Astrocyte (in vitro differentiated cells and primary cell): ENCODE measurements around the gene BIRC6. TPM values are rescaled to one million over a fixed set of nuclear protein-coding genes. Genes with fewer than 3 reads are reported as not detected.
A peak's percentile ranks its signal among the peaks of the same experiment; 100 is the strongest.

Source experiments
- DNase-seq: peaks from one replicate; pipeline ENCODE4 v3.0.0-alpha.2; 2010; ENCODE audit warnings: low read depth
- FAIRE-seq: peaks from 2 replicates; lab custom pipeline; 2011; peaks lifted over from hg19 to GRCh38; lab: Jason Lieb, UNC
- H2AFZ ChIP-seq: 2 replicates; pipeline ENCODE4 v1.6.0; 2012; ENCODE audit warnings: low read depth, low read length, inconsistent platforms
- H3K27ac ChIP-seq: 2 replicates; pipeline ENCODE4 v1.5.1; 2011; ENCODE audit warnings: low read depth, low read length, inconsistent platforms
- H3K27me3 ChIP-seq: 2 replicates; pipeline ENCODE4 v1.6.0; 2011; ENCODE audit warnings: low read length, inconsistent platforms; ENCODE audit not compliant: insufficient read depth
- H3K36me3 ChIP-seq: 2 replicates; pipeline ENCODE4 v1.5.1; 2011; ENCODE audit warnings: low read length, inconsistent platforms; ENCODE audit not compliant: insufficient read depth
- H3K4me1 ChIP-seq: 2 replicates; pipeline ENCODE4 v1.5.1; 2011; ENCODE audit warnings: low read length, inconsistent platforms; ENCODE audit not compliant: insufficient read depth
- H3K4me2 ChIP-seq: 2 replicates; pipeline ENCODE4 v1.6.0; 2012; ENCODE audit warnings: low read length, inconsistent platforms
- H3K4me3 ChIP-seq: 2 replicates; pipeline ENCODE4 v1.5.1; 2011; ENCODE audit warnings: low read depth, mild to moderate bottlenecking, low read length, inconsistent platforms; ENCODE audit not compliant: insufficient read depth
- H3K79me2 ChIP-seq: 2 replicates; pipeline ENCODE4 v1.6.0; 2012; ENCODE audit warnings: mild to moderate bottlenecking, low read length, inconsistent platforms; ENCODE audit not compliant: insufficient read depth
- H3K9ac ChIP-seq: 2 replicates; pipeline ENCODE4 v1.6.0; 2012; ENCODE audit warnings: mild to moderate bottlenecking, low read length, inconsistent platforms
- H3K9me3 ChIP-seq: 2 replicates; pipeline ENCODE4 v1.5.1; 2012; ENCODE audit warnings: low read depth, mild to moderate bottlenecking, low read length, inconsistent platforms; ENCODE audit not compliant: insufficient read depth
- H4K20me1 ChIP-seq: 2 replicates; pipeline ENCODE4 v1.6.0; 2012; ENCODE audit warnings: low read length, inconsistent platforms; ENCODE audit not compliant: insufficient read depth
- H3K27ac Mint-ChIP-seq: one replicate; pipeline ENCODE4 v1.8.0; 2021; ENCODE audit warnings: mild to moderate bottlenecking, mixed read lengths; ENCODE audit not compliant: unreplicated experiment
- H3K27me3 Mint-ChIP-seq: one replicate; pipeline ENCODE4 v1.8.0; 2021; ENCODE audit warnings: low read depth, mixed read lengths; ENCODE audit not compliant: unreplicated experiment
- H3K36me3 Mint-ChIP-seq: one replicate; pipeline ENCODE4 v1.8.0; 2021; ENCODE audit warnings: low read depth, mixed read lengths; ENCODE audit not compliant: unreplicated experiment
- H3K4me1 Mint-ChIP-seq: one replicate; pipeline ENCODE4 v1.8.0; 2021; ENCODE audit warnings: low read depth, mixed read lengths; ENCODE audit not compliant: unreplicated experiment
- H3K4me3 Mint-ChIP-seq: one replicate; pipeline ENCODE4 v1.8.0; 2021; ENCODE audit warnings: mild to moderate bottlenecking, moderate library complexity, mixed read lengths; ENCODE audit not compliant: unreplicated experiment
- H3K9me3 Mint-ChIP-seq: one replicate; pipeline ENCODE4 v1.8.0; 2021; ENCODE audit warnings: mild to moderate bottlenecking, mixed read lengths; ENCODE audit not compliant: unreplicated experiment
- EZH2 ChIP-seq: IDR thresholded peaks from 2 replicates; pipeline ENCODE4 v1.6.1; 2012; ENCODE audit warnings: mild to moderate bottlenecking, low read length, inconsistent platforms; ENCODE audit not compliant: insufficient read depth
- microRNA-seq: library from miRNA; unstranded; fragments of <30 nt; microRNA quantifications from one replicate; pipeline ENCODE4 v1.2.0, GENCODE V29; 2020
- total RNA-seq: library from RNA; stranded (reverse); gene quantifications from 2 replicates; pipeline ENCODE4 v1.2.1, GENCODE V29; 2021
- TF ChIP-seq, protein P1 (sequence below): IDR thresholded peaks from 2 replicates; pipeline ENCODE4 v1.5.1; 2011; ENCODE audit warnings: low read depth, mild to moderate bottlenecking, inconsistent platforms, low read length, moderate library complexity; ENCODE audit not compliant: insufficient read depth

Gene BIRC6
- total RNA-seq, 1 donor from 2014 or later: 86.1 TPM

DNA sequence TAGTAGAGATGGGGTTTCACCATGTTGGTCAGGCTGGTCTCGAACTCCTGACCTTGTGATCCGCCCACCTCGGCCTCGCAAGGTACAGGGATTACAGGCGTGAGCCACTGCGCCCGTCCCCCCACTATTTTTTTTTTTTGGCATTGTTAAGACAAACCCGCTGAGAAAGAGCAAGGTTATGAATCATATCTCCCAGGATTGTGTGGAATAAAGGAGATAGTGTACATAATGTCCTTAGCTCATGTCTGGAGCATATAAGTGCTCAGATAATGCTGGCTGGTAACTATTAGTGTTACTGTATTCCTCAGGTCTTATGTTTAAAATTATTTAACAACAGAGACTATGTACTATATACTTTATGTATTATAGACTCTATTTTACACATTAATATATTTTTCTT lies 307.0 kb downstream of the BIRC6 start:
- Mint-ChIP-seq H3K27ac (no peak overlapping the region), H3K27me3 (no peaks in the 10 kb centered on the region), H3K9me3 (no peaks in the 10 kb centered on the region), H3K36me3 (peaks cover 11% of the 10 kb centered on the region), H3K4me3 (no peak overlapping the region), H3K4me1 (no peaks in the 10 kb centered on the region)
- Histone ChIP-seq H3K27ac (no peak overlapping the region), H3K4me2 (no peak overlapping the region), H3K9ac (no peak overlapping the region), H3K4me1 (no peaks in the 10 kb centered on the region), H3K9me3 (no peaks in the 10 kb centered on the region), H4K20me1 (no peaks in the 10 kb centered on the region), H2AFZ (no peak overlapping the region), H3K36me3 (peaks cover 4% of the 10 kb centered on the region), H3K79me2 (no peaks in the 10 kb centered on the region), H3K4me3 (no peak overlapping the region), H3K27me3 (no peaks in the 10 kb centered on the region)
- no peak for FAIRE-seq
- TF ChIP-seq, protein P1, sequence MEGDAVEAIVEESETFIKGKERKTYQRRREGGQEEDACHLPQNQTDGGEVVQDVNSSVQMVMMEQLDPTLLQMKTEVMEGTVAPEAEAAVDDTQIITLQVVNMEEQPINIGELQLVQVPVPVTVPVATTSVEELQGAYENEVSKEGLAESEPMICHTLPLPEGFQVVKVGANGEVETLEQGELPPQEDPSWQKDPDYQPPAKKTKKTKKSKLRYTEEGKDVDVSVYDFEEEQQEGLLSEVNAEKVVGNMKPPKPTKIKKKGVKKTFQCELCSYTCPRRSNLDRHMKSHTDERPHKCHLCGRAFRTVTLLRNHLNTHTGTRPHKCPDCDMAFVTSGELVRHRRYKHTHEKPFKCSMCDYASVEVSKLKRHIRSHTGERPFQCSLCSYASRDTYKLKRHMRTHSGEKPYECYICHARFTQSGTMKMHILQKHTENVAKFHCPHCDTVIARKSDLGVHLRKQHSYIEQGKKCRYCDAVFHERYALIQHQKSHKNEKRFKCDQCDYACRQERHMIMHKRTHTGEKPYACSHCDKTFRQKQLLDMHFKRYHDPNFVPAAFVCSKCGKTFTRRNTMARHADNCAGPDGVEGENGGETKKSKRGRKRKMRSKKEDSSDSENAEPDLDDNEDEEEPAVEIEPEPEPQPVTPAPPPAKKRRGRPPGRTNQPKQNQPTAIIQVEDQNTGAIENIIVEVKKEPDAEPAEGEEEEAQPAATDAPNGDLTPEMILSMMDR: no peak
- TF ChIP-seq EZH2: no peak
- DNase-seq: peak; percentile 23

DNA sequence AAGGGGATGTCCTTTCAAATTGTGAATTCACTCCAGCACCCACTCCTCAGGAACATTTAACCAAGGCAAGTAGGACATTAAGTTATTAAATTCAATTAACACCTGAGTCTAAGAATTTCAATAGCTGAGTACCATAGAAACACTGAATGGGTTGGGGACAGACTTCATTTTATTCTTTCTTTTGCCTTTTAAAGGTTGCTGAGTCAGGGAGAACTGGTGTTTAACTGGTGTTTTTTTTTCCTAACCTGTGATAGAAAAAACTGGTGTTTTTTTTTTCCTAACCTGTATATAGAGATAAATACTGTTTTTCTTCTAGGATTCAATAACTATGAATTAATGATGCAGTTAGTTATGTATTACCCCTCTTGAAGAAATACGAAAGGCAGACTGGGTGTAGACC lies 309.9 kb downstream of the BIRC6 start:
- Histone ChIP-seq H2AFZ (no peak overlapping the region), H3K9ac (no peak overlapping the region), H3K27ac (no peak overlapping the region), H3K36me3 (peaks cover 4% of the 10 kb centered on the region), H4K20me1 (no peaks in the 10 kb centered on the region), H3K4me2 (no peak overlapping the region), H3K27me3 (no peaks in the 10 kb centered on the region), H3K9me3 (no peaks in the 10 kb centered on the region), H3K4me1 (no peaks in the 10 kb centered on the region), H3K79me2 (no peaks in the 10 kb centered on the region), H3K4me3 (no peak overlapping the region)
- Mint-ChIP-seq H3K9me3 (no peaks in the 10 kb centered on the region), H3K4me3 (no peak overlapping the region), H3K27me3 (no peaks in the 10 kb centered on the region), H3K27ac (no peak overlapping the region), H3K36me3 (peaks cover 4% of the 10 kb centered on the region), H3K4me1 (no peaks in the 10 kb centered on the region)
- no peak for DNase-seq
- TF ChIP-seq EZH2: no peak
- TF ChIP-seq, protein P1: no peak
- no peak for FAIRE-seq

DNA sequence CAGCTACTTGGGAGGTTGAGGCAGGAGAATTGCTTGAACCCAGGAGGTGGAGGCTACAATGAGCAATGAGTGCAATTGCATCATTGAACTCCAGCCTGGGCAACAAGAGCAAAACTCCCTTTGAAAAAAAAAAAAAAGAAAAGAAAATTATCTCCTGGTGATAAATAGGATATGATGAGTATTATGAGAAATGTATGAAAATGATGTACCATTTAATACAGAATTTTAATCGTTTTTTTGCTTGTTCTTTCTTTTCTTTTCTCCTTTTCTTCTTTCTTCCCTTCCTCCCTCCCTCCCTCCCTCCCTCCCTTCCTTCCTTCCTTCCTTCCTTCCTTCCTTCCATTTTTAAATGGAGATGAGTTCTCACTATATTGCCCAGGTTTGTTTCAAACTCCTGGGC lies 311.4 kb downstream of the BIRC6 start:
- Histone ChIP-seq H3K79me2 (no peaks in the 10 kb centered on the region), H3K27me3 (no peaks in the 10 kb centered on the region), H3K4me3 (no peak overlapping the region), H3K4me1 (no peaks in the 10 kb centered on the region), H3K27ac (no peak overlapping the region), H3K9ac (no peak overlapping the region), H3K4me2 (no peak overlapping the region), H4K20me1 (no peaks in the 10 kb centered on the region), H2AFZ (no peak overlapping the region), H3K9me3 (no peaks in the 10 kb centered on the region), H3K36me3 (peaks cover 10% of the 10 kb centered on the region)
- no peaks in the 10 kb centered on the region for H3K4me1 Mint-ChIP-seq
- no peak for DNase-seq
- TF ChIP-seq EZH2: no peak
- TF ChIP-seq, protein P1: no peak
- peaks cover 4% of the 10 kb centered on the region for H3K36me3 Mint-ChIP-seq
- no peaks in the 10 kb centered on the region for H3K9me3 Mint-ChIP-seq
- no peak for FAIRE-seq
- H3K4me3 Mint-ChIP-seq: no peak overlapping the region
- no peak overlapping the region for H3K27ac Mint-ChIP-seq
- no peaks in the 10 kb centered on the region for H3K27me3 Mint-ChIP-seq

Small RNA genes lying within 50 kb of the gene (microRNA-seq; reads per million reads assigned to microRNA genes)
- gene MIR4765 (not detected), gene MIR558 (not detected)

Other genes with a start within 250 kb of the BIRC6 start
- 29.6 and 30.4 TPM in 2 replicates for gene SLC30A6, start 191.2 kb upstream of the BIRC6 start, total RNA-seq
- not detected in 2 replicates for gene NLRC4, start 92.1 kb upstream of the BIRC6 start, total RNA-seq
- 52.3 and 53.5 TPM in 2 replicates for gene YIPF4, start 79.1 kb upstream of the BIRC6 start, total RNA-seq